GM12878 (cell line): Measurements from ENCODE around the gene SLCO1A2. TPM values are rescaled to one million over a fixed set of nuclear protein-coding genes. Genes with fewer than 3 reads are reported as not detected.

ENCODE experiments used
- ATAC-seq: fragments of 200-7000 bp; cut with Tn5 transposase; 3 replicates; pipeline ENCODE4 v1.9.1; 2020; ENCODE audit warnings: mild to moderate bottlenecking, moderate library complexity
- BruUV-seq: library from RNA; stranded (reverse); fragments of 400-500 nt; replicated peaks from 2 replicates; lab custom pipeline; 2021; lab: Mats Ljungman, UMichigan
- CTCF ChIA-PET: fragments of 300-600 bp; sonication (Branson Sonifier 250); formaldehyde crosslinking; extraction: SDS; loops from one replicate; lab custom pipeline; 2021; ENCODE audit warnings: inconsistent platforms; lab: Yijun Ruan, JAX
- POLR2A ChIA-PET: fragments of 350-600 bp; formaldehyde crosslinking; extraction: SDS; loops from one replicate; lab custom pipeline; 2021; ENCODE audit warnings: inconsistent platforms; lab: Charles Lee
- RAD21 ChIA-PET: fragments of 300-600 bp; sonication (Branson Sonifier 250); formaldehyde crosslinking; loops from one replicate; lab custom pipeline; 2023; ENCODE audit warnings: antibody characterized with exemption; ENCODE audit not compliant: unreplicated experiment; lab: Charles Lee
- SMC1A ChIA-PET: fragments of 300-600 bp; sonication (Branson Sonifier 250); formaldehyde crosslinking; loops from one replicate; lab custom pipeline; 2023; ENCODE audit not compliant: unreplicated experiment, uncharacterized antibody; lab: Charles Lee
- DNase-seq: peaks from one replicate; pipeline ENCODE4 v3.0.0-alpha.2; 2011; ENCODE audit warnings: low read depth, low spot score
- FAIRE-seq: peaks from 3 replicates; lab custom pipeline; 2011; peaks lifted over from hg19 to GRCh38; lab: Jason Lieb, UNC
- H2AFZ ChIP-seq: 2 replicates; pipeline ENCODE4 v1.6.0; 2011; ENCODE audit warnings: low read depth, low read length, control low read depth; ENCODE audit not compliant: control insufficient read depth
- H3K27ac ChIP-seq: 2 replicates; pipeline ENCODE4 v1.5.1; 2011; ENCODE audit warnings: control low read depth; ENCODE audit not compliant: control insufficient read depth, insufficient read depth
- H3K27me3 ChIP-seq, 2 experiments: replicated peaks in 1 of 2; 2 replicates each; pipeline versions ENCODE4 v1.6.0 to v1.6.1; 2011; ENCODE audit warnings: low read length in 1 of 2; ENCODE audit not compliant: control insufficient read depth in 2 of 2, insufficient read depth in 2 of 2
- H3K36me3 ChIP-seq, 2 experiments: 2 replicates each; pipeline ENCODE4 v1.5.1; 2011; ENCODE audit warnings: low read length in 1 of 2; ENCODE audit not compliant: control insufficient read depth in 2 of 2, insufficient read depth in 2 of 2
- H3K4me1 ChIP-seq: 2 replicates; pipeline ENCODE4 v1.6.1; 2011; ENCODE audit warnings: mild to moderate bottlenecking, low read length, moderate library complexity, mixed read lengths; ENCODE audit not compliant: control insufficient read depth, insufficient read depth
- H3K4me2 ChIP-seq: 2 replicates; pipeline ENCODE4 v1.6.0; 2011; ENCODE audit warnings: control low read depth; ENCODE audit not compliant: control insufficient read depth, insufficient read depth
- H3K4me3 ChIP-seq: fragments of 200-600 bp; sonication (generic); 2 replicates; pipeline ENCODE4 v1.5.1; 2016
- H3K79me2 ChIP-seq: 2 replicates; pipeline ENCODE4 v1.6.0; 2011; ENCODE audit warnings: low read length; ENCODE audit not compliant: control insufficient read depth, insufficient read depth
- H3K9ac ChIP-seq: 2 replicates; pipeline ENCODE4 v1.8.0; 2011; ENCODE audit warnings: low read length, control low read depth, mixed read lengths; ENCODE audit not compliant: control insufficient read depth, insufficient read depth
- H3K9me3 ChIP-seq: replicated peaks from 3 replicates; pipeline ENCODE4 v1.5.1; 2011; ENCODE audit warnings: mild to moderate bottlenecking, low read length; ENCODE audit not compliant: control insufficient read depth, insufficient read depth
- H4K20me1 ChIP-seq: 2 replicates; pipeline ENCODE4 v1.6.0; 2011; ENCODE audit not compliant: control insufficient read depth, insufficient read depth
- CBX5 ChIP-seq: sonication (generic); IDR thresholded peaks from 2 replicates; pipeline ENCODE4 v1.6.1; 2016; ENCODE audit warnings: low read depth, moderate library complexity, mild to moderate bottlenecking, inconsistent platforms
- CHD1 ChIP-seq: IDR thresholded peaks from 2 replicates; pipeline ENCODE4 v1.6.1; 2012; ENCODE audit warnings: low read depth, low read length, improper control_type of control experiment
- CREM ChIP-seq: IDR thresholded peaks from 2 replicates; pipeline ENCODE4 v1.6.1; 2014; ENCODE audit warnings: antibody characterized with exemption, low read depth
- KAT2A ChIP-seq: conservative IDR thresholded peaks from 2 replicates; pipeline ENCODE4 v1.6.1; 2011; ENCODE audit warnings: low read depth, low read length; ENCODE audit not compliant: control insufficient read depth
- MTA2 ChIP-seq: fragments of 450-650 bp; IDR thresholded peaks from 2 replicates; pipeline ENCODE4 v1.6.1; 2016; ENCODE audit warnings: low read depth, mild to moderate bottlenecking, moderate library complexity
- POLR2A ChIP-seq: IDR thresholded peaks from 2 replicates; pipeline ENCODE4 v1.6.1; 2011; ENCODE audit warnings: low read depth, mild to moderate bottlenecking, low read length
- RAD21 ChIP-seq: IDR thresholded peaks from 2 replicates; pipeline ENCODE4 v1.6.1; 2011; ENCODE audit warnings: mild to moderate bottlenecking, low read depth, low read length, moderate library complexity; ENCODE audit not compliant: insufficient read depth
- RELA ChIP-seq: fragments of 450-650 bp; IDR thresholded peaks from 2 replicates; pipeline ENCODE4 v1.8.0; 2014; ENCODE audit warnings: borderline replicate concordance; ENCODE audit not compliant: partially characterized antibody
- SPI1 ChIP-seq: IDR thresholded peaks from 2 replicates; pipeline ENCODE4 v1.6.1; 2011; ENCODE audit warnings: low read depth, mild to moderate bottlenecking, low read length, moderate library complexity, borderline replicate concordance; ENCODE audit not compliant: insufficient read depth
- STAT1 ChIP-seq: fragments of 450-650 bp; conservative IDR thresholded peaks from 2 replicates; pipeline ENCODE4 v1.6.1; 2014; ENCODE audit warnings: antibody characterized with exemption, mild to moderate bottlenecking
- TCF3 ChIP-seq: IDR thresholded peaks from 2 replicates; pipeline ENCODE4 v1.6.1; 2012; ENCODE audit warnings: low read depth, mild to moderate bottlenecking, low read length, borderline replicate concordance; ENCODE audit not compliant: insufficient read depth
- TCF7 ChIP-seq: IDR thresholded peaks from 2 replicates; pipeline ENCODE4 v1.6.1; 2014; ENCODE audit warnings: antibody characterized with exemption, borderline replicate concordance
- YY1 ChIP-seq: IDR thresholded peaks from 2 replicates; pipeline ENCODE4 v1.6.1; 2011; ENCODE audit warnings: low read depth, mild to moderate bottlenecking, low read length
- ZNF217 ChIP-seq: fragments of 450-650 bp; IDR thresholded peaks from 2 replicates; pipeline ENCODE4 v1.6.1; 2017; ENCODE audit warnings: antibody characterized with exemption, mild to moderate bottlenecking
- ZNF24 ChIP-seq: fragments of 450-650 bp; IDR thresholded peaks from 2 replicates; pipeline ENCODE4 v1.6.1; 2017; ENCODE audit warnings: antibody characterized with exemption, mild to moderate bottlenecking
- ZZZ3 ChIP-seq: IDR thresholded peaks from 2 replicates; pipeline ENCODE4 v1.6.1; 2011; ENCODE audit warnings: low read depth; ENCODE audit not compliant: control insufficient read depth, insufficient read length
- WGBS: methylation state at CpG from one replicate; pipeline ENCODE4 v1.1.6; 2016; ENCODE audit warnings: low lambda C conversion rate; ENCODE audit not compliant: insufficient replicate concordance, insufficient coverage; ENCODE audit errors: missing lambda C conversion rate; 5-methylcytosine and 5-hydroxymethylcytosine counted together
- in situ Hi-C: fragments of 300-500 bp; cut with MboI; formaldehyde crosslinking; loops from 9 replicates; pipeline ENCODE4 v1.14.3; 2018; ENCODE audit warnings: mixed read lengths
- intact Hi-C: fragments of 100-400 bp; cut with micrococcal nuclease; formaldehyde crosslinking; loops from one replicate; pipeline ENCODE4 v1.14.2; 2022; ENCODE audit not compliant: unreplicated experiment
- polyA plus RNA-seq, 11 experiments: library from polyadenylated mRNA; depleted of rRNA in 4 of 11; unstranded in 6 of 11; stranded (reverse) in 5 of 11; fragments of >200 nt; fragmentation: Nextera tagmentation in 4 of 11; fragmentation: Illumina TruSeq in 1 of 11; extraction: Ambion mirVana in 4 of 11; extraction: Trizol in 1 of 11; gene quantifications; 1 replicate in 1 of 11; 2 replicates in 10 of 11; pipeline versions ENCODE4 v1.2.1 to v1.2.3, GENCODE V29; 2011 to 2016; ENCODE audit warnings: inconsistent platforms in 2 of 11, missing spikeins in 2 of 11, low read depth in 1 of 11
- total RNA-seq, 4 experiments: library from RNA; depleted of rRNA in 3 of 4; stranded (reverse); fragments of >200 nt in 3 of 4; fragmentation: Illumina TruSeq in 1 of 4; extraction: Trizol in 1 of 4; gene quantifications; 2 replicates each; pipeline versions ENCODE4 v1.2.1 to v1.2.3, GENCODE V29; 2013 to 2021
- TF ChIP-seq, protein P1 (sequence below): fragments of 450-650 bp; IDR thresholded peaks from 2 replicates; pipeline ENCODE4 v1.6.1; 2018; ENCODE audit warnings: borderline replicate concordance, mild to moderate bottlenecking; ENCODE audit not compliant: partially characterized antibody
- TF ChIP-seq, protein P2 (sequence below): fragments of 450-650 bp; IDR thresholded peaks from 2 replicates; pipeline ENCODE4 v1.6.1; 2017; ENCODE audit warnings: mild to moderate bottlenecking, low read depth, inconsistent platforms; ENCODE audit not compliant: poor library complexity, severe bottlenecking
- TF ChIP-seq, protein P3 (sequence below): IDR thresholded peaks from 2 replicates; pipeline ENCODE4 v1.6.1; 2011; ENCODE audit warnings: borderline replicate concordance, low read depth, mild to moderate bottlenecking, moderate library complexity, low read length; ENCODE audit not compliant: insufficient read depth, poor library complexity, severe bottlenecking

Gene SLCO1A2
- total and polyA plus RNA-seq, 10 of the 15 experiments (the other 5 are each of a cell fraction or from before 2014, with no cell fraction given): not detected

DNA sequence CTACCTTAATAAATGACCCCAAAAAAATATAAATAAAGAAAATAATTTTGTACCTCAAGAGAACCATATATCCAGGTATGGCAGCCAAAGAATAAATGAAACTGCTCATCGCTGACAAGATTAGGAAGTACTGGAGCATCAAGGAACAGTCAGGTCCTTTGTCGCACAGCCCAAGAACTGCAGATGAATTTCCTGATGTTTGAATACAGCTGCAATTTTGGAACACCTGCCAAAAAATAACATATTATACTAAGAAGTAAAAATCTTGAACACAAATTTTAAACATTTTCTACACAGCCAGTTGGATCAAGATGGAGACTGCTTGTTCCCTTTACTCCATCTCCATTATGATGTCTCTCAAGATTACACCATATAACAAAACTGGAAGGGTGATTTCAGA lies 42.6 kb downstream of the SLCO1A2 start (continued):
- TF ChIP-seq, protein P1, sequence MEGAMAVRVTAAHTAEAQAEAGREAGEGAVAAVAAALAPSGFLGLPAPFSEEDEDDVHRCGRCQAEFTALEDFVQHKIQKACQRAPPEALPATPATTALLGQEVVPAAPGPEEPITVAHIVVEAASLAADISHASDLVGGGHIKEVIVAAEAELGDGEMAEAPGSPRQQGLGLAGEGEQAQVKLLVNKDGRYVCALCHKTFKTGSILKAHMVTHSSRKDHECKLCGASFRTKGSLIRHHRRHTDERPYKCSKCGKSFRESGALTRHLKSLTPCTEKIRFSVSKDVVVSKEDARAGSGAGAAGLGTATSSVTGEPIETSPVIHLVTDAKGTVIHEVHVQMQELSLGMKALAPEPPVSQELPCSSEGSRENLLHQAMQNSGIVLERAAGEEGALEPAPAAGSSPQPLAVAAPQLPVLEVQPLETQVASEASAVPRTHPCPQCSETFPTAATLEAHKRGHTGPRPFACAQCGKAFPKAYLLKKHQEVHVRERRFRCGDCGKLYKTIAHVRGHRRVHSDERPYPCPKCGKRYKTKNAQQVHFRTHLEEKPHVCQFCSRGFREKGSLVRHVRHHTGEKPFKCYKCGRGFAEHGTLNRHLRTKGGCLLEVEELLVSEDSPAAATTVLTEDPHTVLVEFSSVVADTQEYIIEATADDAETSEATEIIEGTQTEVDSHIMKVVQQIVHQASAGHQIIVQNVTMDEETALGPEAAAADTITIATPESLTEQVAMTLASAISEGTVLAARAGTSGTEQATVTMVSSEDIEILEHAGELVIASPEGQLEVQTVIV: no peak
- TF ChIP-seq KAT2A (no peak), STAT1 (no peak), ZNF217 (no peak), CREM (no peak), MTA2 (no peak), CHD1 (no peak)
- TF ChIP-seq, protein P2, sequence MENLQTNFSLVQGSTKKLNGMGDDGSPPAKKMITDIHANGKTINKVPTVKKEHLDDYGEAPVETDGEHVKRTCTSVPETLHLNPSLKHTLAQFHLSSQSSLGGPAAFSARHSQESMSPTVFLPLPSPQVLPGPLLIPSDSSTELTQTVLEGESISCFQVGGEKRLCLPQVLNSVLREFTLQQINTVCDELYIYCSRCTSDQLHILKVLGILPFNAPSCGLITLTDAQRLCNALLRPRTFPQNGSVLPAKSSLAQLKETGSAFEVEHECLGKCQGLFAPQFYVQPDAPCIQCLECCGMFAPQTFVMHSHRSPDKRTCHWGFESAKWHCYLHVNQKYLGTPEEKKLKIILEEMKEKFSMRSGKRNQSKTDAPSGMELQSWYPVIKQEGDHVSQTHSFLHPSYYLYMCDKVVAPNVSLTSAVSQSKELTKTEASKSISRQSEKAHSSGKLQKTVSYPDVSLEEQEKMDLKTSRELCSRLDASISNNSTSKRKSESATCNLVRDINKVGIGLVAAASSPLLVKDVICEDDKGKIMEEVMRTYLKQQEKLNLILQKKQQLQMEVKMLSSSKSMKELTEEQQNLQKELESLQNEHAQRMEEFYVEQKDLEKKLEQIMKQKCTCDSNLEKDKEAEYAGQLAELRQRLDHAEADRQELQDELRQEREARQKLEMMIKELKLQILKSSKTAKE: no peak

DNA sequence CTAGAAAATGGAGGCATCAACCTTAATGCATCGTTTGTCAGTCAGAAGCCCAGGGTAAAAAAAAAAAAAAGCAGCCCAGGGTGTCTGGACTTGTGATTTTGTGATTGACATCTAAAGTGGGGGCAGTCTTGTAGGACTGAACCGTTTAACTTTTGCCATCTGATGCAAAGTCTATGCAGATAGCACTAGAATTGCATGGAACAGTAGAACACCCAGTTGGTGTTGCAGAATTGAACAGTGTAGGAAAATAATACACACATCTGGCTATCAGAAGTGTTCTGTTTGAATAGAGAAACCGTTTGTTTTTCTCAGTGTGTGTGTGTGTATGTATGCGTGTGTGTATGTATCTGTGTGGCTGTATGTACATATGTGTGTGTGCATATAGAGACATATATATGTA lies 45.0 kb downstream of the SLCO1A2 start:
- Histone ChIP-seq H2AFZ (no peak overlapping the region), H3K9ac (no peak overlapping the region), H3K27ac (no peak overlapping the region), H3K9me3 (no peaks in the 10 kb centered on the region), H3K4me1 (no peaks in the 10 kb centered on the region), H3K4me2 (no peak overlapping the region), H3K27me3 (no peaks in the 10 kb centered on the region), H4K20me1 (no peaks in the 10 kb centered on the region), H3K4me3 (no peak overlapping the region), H3K79me2 (no peaks in the 10 kb centered on the region), H3K36me3 (no peaks in the 10 kb centered on the region)
- RAD21 ChIA-PET: no interaction called here
- SMC1A ChIA-PET: no interaction called here
- no peak for ATAC-seq
- intact Hi-C loops: no loop called here
- WGBS: 21% methylated on average over 4 of the region's 4 CpGs
- no peak for DNase-seq
- POLR2A ChIA-PET: no interaction called here
- CTCF ChIA-PET: no interaction called here
- in situ Hi-C loops: no loop called here
- no TSS peak for BruUV-seq
- FAIRE-seq: no peak
- TF ChIP-seq SPI1 (no peak), RAD21 (no peak), POLR2A (no peak), ZNF24 (no peak), YY1 (no peak), RELA (no peak), TCF7 (no peak), CBX5 (no peak), ZZZ3 (no peak), TCF3 (no peak)
- TF ChIP-seq, protein P3, sequence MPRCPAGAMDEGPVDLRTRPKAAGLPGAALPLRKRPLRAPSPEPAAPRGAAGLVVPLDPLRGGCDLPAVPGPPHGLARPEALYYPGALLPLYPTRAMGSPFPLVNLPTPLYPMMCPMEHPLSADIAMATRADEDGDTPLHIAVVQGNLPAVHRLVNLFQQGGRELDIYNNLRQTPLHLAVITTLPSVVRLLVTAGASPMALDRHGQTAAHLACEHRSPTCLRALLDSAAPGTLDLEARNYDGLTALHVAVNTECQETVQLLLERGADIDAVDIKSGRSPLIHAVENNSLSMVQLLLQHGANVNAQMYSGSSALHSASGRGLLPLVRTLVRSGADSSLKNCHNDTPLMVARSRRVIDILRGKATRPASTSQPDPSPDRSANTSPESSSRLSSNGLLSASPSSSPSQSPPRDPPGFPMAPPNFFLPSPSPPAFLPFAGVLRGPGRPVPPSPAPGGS: no peak
